GM21619 (cell line): Measurements from ENCODE around the gene TMEM120A.
A peak's percentile ranks its signal among the peaks of the same experiment; 100 is the strongest.

Experiments
- ATAC-seq: cut with Tn5 transposase; IDR thresholded peaks from one replicate; pipeline ENCODE4 v1.9.1; 2021; ENCODE audit not compliant: unreplicated experiment

TMEM120A gene

DNA sequence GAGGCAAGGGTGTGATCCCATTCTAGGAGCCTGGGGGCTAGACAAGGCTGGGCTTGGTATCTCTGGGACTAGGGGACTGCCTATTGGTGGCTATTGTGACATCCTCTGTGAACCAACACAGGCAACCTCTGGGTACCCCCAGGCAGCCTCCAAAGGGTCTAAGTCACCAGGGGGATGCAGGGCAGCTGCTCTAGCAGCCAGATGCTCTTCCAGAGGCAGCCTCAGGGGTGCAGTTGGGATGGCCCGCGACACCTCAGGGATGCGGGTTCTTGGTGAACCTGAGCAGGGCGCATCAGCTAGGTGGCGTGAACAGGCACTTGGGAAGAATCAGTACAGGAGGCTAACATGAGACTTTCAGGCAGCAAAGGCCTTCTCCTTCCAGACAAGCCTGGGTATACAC is 1.6 kb upstream of the TMEM120A start:
- ATAC-seq = no peak

GRCh38 chr7:75995052-75995471 is 667 bp upstream of the TMEM120A start:
- no peak for ATAC-seq

GRCh38 chr7:75993689-75994387 is 557 bp downstream of the TMEM120A start:
- peak; percentile 14 for ATAC-seq

DNA sequence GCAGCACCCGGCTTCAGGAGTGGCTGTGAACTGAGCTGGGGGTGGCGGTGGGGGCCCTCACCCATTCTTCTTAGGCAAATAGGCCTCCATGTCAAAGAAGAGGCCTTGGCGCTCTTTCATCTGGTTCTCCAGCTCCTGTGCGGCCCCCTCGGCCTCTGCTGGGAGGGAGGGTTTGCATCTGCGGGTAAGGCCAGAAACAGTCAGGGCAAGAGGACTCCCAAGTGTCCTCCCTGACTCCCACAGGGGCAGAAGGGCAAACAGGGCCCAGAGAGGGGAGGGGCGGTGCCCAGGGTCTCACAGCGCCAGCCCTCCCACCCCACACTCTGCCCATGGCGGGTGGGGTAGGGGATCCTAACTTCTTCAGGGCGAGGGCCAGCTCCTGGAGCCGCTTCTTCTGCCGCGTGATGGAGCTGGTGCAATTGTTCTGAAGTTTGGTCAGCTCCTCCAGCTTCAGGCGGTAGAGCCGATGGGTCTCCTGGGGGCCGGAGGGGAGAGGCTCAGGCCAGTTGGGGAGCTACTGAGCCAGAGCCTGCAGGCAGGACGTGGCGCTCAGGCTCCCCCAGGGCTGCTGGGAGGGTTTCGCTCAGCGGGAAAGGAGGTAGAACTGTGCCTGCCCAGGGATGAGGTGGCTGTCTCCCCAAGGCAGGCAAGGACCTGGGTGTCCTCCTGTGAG is 2.2 kb downstream of the TMEM120A start:
- no peak for ATAC-seq

DNA sequence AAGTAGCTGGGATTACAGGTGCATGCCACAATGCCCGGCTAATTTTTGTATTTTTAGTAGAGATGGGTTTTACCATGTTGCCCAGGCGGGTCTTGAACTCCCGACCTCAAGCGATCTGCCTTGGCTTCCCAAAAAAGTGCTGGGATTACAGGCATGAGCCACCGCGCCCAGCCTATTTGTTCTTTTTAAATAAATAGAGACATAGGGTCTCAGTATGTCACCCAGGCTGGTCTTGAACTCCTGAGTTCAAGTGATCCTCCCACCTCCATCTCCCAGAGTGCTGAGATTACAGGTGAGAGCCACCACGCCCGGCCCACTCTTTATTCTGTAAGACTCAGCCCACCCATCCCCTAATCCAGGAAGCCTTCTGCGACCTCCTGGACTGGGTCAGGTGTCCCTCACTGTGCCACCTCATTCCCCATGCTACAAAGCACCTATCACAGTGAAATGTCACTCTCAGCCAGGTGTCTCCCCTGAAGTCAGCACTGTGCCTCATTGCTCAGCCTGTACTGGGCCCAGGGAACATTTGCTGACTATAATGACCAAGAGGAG is 2.8 kb downstream of the TMEM120A start:
- no peak for ATAC-seq

- no peak for ATAC-seq
Observed at GRCh38 chr7:75989500-75990388, 4.7 kb downstream of the TMEM120A start.

- ATAC-seq = no peak
Observed at GRCh38 chr7:75988568-75989499, 5.6 kb downstream of the TMEM120A start.

- ATAC-seq = no peak
Observed at GRCh38 chr7:75987805-75988567, 6.4 kb downstream of the TMEM120A start.

- ATAC-seq = no peak
Observed at GRCh38 chr7:75987026-75987804, 7.2 kb downstream of the TMEM120A start.

DNA sequence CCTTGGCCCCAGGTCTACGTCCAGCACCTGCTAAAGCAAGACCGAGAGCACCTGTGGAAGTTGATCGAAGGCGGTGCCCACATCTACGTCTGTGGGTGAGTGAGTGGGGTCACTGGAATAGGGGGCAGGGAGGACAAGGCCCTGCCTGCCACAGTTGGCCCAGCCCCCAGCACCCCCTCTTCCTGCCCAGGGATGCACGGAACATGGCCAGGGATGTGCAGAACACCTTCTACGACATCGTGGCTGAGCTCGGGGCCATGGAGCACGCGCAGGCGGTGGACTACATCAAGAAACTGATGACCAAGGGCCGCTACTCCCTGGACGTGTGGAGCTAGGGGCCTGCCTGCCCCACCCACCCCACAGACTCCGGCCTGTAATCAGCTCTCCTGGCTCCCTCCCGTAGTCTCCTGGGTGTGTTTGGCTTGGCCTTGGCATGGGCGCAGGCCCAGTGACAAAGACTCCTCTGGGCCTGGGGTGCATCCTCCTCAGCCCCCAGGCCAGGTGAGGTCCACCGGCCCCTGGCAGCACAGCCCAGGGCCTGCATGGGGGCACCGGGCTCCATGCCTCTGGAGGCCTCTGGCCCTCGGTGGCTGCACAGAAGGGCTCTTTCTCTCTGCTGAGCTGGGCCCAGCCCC is 8.1 kb downstream of the TMEM120A start:
- ATAC-seq = no peak

GRCh38 chr7:75985518-75986146 is 8.8 kb downstream of the TMEM120A start:
- no peak for ATAC-seq

- no peak for ATAC-seq
Observed at GRCh38 chr7:75985009-75985517, 9.3 kb downstream of the TMEM120A start.

- no peak for ATAC-seq
Observed at GRCh38 chr7:75984130-75985008, 10.0 kb downstream of the TMEM120A start.

GRCh38 chr7:75983471-75984129 is 10.8 kb downstream of the TMEM120A start:
- no peak for ATAC-seq

DNA sequence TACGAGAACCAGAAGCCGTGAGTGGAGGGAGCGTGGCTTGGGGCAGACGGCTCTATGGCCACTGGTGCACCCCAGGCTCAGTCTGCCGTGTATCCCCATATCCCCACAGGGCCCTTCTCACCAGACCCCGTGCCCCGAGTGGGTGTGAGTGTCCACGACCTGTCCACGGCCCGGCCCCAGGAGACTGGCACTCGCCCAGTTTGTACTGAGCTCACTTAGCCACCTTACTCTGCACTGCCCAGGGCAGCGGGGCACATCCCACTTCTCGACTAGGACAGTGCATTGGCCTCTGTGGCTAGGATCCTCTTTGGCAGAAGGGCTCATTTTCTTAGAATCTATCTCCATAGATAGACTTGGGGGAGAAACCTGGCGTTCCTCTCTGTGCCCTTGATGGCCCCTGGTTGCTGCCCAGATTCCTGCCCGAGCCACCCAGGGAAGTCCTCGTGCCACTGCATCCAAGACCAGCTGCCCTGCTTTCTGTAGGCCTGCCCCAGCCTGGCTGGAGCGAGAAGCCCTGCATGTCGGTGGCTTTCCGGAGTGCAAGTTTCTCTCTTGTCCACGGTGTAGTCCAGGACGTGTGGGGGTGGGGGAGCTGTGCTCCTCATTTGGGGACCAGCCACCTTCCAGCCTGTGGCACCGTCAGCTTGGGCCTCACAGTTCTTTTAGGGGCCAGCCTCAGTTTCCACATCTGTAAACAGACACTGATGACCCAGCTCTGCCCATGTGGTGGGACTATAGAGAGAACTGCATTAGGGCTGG is 11.9 kb downstream of the TMEM120A start:
- no peak for ATAC-seq
